Trophoblast cell (in vitro differentiated cells and primary cell): ENCODE data around the gene LDHD.

Experiments used
- DNase-seq, 2 donors: peaks; one replicate each; pipeline ENCODE4 v3.0.0-alpha.2; 2016
- H2AFZ ChIP-seq: 2 replicates; pipeline ENCODE4 v1.6.1; 2013; ENCODE audit warnings: low read length, moderate library complexity, mild to moderate bottlenecking; ENCODE audit not compliant: insufficient read depth, poor library complexity
- H2AK5ac ChIP-seq: 2 replicates; pipeline ENCODE4 v1.6.1; 2013; ENCODE audit warnings: mild to moderate bottlenecking, low read length
- H2BK120ac ChIP-seq: 2 replicates; pipeline ENCODE4 v1.6.1; 2013; ENCODE audit warnings: low read length, mild to moderate bottlenecking, moderate library complexity; ENCODE audit not compliant: insufficient read depth, poor library complexity
- H2BK12ac ChIP-seq: 2 replicates; pipeline ENCODE4 v1.6.1; 2013; ENCODE audit warnings: mild to moderate bottlenecking, low read length, moderate library complexity
- H2BK5ac ChIP-seq: 2 replicates; pipeline ENCODE4 v1.6.1; 2013; ENCODE audit warnings: low read length, low read depth, moderate library complexity, mild to moderate bottlenecking; ENCODE audit not compliant: poor library complexity
- H3K14ac ChIP-seq: 2 replicates; pipeline ENCODE4 v1.6.1; 2013; ENCODE audit warnings: mild to moderate bottlenecking, low read length
- H3K18ac ChIP-seq: 2 replicates; pipeline ENCODE4 v1.6.1; 2013; ENCODE audit warnings: mild to moderate bottlenecking, low read length
- H3K23ac ChIP-seq: 2 replicates; pipeline ENCODE4 v1.6.1; 2013; ENCODE audit warnings: low read length
- H3K27ac ChIP-seq: 2 replicates; pipeline ENCODE4 v1.5.1; 2013; ENCODE audit warnings: low read depth, mild to moderate bottlenecking, inconsistent platforms, low read length, moderate library complexity
- H3K27me3 ChIP-seq: 2 replicates; pipeline ENCODE4 v1.6.1; 2013; ENCODE audit warnings: inconsistent platforms, mild to moderate bottlenecking, low read length, moderate library complexity; ENCODE audit not compliant: insufficient read depth
- H3K36me3 ChIP-seq, 2 experiments: 1 replicate in 1 of 2; 2 replicates in 1 of 2; pipeline ENCODE4 v1.6.1; 2013; ENCODE audit warnings: low read length in 2 of 2, mild to moderate bottlenecking in 2 of 2, moderate library complexity in 1 of 2; ENCODE audit not compliant: insufficient read depth in 2 of 2, control insufficient read depth in 1 of 2
- H3K4ac ChIP-seq: 2 replicates; pipeline ENCODE4 v1.6.1; 2013; ENCODE audit warnings: low read depth, mild to moderate bottlenecking, low read length, moderate library complexity
- H3K4me1 ChIP-seq, 2 experiments: 1 replicate in 1 of 2; 2 replicates in 1 of 2; pipeline ENCODE4 v1.6.1; 2013; ENCODE audit warnings: low read length in 2 of 2, mild to moderate bottlenecking in 2 of 2, moderate library complexity in 1 of 2; ENCODE audit not compliant: insufficient read depth in 2 of 2, control insufficient read depth in 1 of 2
- H3K4me2 ChIP-seq: 2 replicates; pipeline ENCODE4 v1.6.1; 2013; ENCODE audit warnings: inconsistent platforms, mild to moderate bottlenecking, low read length, moderate library complexity
- H3K4me3 ChIP-seq: 2 replicates; pipeline ENCODE4 v1.5.1; 2013; ENCODE audit warnings: mild to moderate bottlenecking, low read depth, low read length, inconsistent platforms
- H3K79me1 ChIP-seq: one replicate; pipeline ENCODE4 v1.6.1; 2013; ENCODE audit warnings: low read length
- H3K79me2 ChIP-seq: 2 replicates; pipeline ENCODE4 v1.6.1; 2013; ENCODE audit warnings: low read length, mild to moderate bottlenecking; ENCODE audit not compliant: control insufficient read depth, insufficient read depth, poor library complexity
- H3K9ac ChIP-seq: 2 replicates; pipeline ENCODE4 v1.6.1; 2013; ENCODE audit warnings: mild to moderate bottlenecking, low read length
- H3K9me3 ChIP-seq: 2 replicates; pipeline ENCODE4 v1.6.1; 2013; ENCODE audit warnings: low read depth, mild to moderate bottlenecking, control low read depth, inconsistent platforms, low read length; ENCODE audit not compliant: insufficient read depth
- H4K12ac ChIP-seq: 2 replicates; pipeline ENCODE4 v1.6.1; 2013; ENCODE audit warnings: low read depth, mild to moderate bottlenecking, low read length, moderate library complexity
- H4K8ac ChIP-seq: 2 replicates; pipeline ENCODE4 v1.6.1; 2013; ENCODE audit warnings: low read depth, mild to moderate bottlenecking, low read length, moderate library complexity
- H4K91ac ChIP-seq: one replicate; pipeline ENCODE4 v1.6.1; 2013; ENCODE audit warnings: low read depth, mild to moderate bottlenecking, low read length, moderate library complexity
- WGBS: extraction: QIAGEN DNeasy Blood & Tissue Kit; methylation state at CpG from one replicate; pipeline ENCODE4 v1.1.7; 2013; ENCODE audit warnings: missing lambda C conversion rate; ENCODE audit not compliant: insufficient read length, insufficient coverage; ENCODE audit errors: extremely low coverage; 5-methylcytosine and 5-hydroxymethylcytosine counted together

LDHD gene

DNA sequence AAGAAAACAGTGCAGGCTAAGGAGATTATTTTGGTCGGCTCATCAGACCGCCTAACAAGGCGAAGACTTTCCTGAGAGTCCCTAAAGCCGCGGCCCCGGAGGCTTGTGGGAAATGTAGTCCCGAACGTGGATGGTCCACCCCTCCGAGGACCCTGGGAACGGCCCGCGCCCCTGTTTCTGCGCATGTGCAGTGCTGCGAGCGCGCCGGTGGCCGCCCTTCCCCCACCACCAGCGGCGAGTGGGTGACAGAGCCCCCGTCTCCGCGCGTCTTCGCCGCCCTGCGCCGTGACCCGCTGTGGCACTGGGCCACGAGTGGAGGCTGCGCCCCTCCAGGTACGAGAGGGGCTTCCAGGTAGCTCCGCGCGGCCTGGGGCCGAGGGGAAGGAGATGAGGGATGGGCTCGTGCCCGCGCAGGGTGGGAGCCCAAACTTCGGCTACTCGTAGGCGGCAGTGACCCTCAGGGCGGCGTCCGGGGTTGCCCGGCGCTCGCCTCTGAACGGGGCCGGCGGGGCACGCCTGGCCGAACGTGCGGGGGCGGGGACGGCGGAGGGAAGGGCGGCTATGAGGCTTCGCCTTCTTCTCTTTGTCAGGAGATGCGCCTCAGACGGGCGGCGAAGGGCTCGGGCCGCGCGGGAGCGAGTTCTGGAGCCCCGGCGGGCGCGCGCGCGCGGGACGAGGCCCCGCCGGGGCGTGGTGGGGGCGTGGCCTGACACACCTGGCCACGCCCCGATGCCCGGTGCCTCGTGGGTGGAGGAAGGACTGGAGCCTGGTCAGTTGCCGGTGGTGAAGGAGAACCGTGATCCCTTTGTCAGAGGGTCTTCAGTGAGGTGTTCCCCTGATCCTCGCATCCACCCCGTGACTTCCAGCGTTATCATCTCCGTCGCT is 32.0 kb upstream of the LDHD start, which contains the start of gene ZFP1:
TSS of gene ZFP1 (plus strand) at position 214 of the 885 bp plus-strand sequence. CDS start 4,428 bp downstream, outside the sequence.
- H2AFZ ChIP-seq = peak within 1 kb of the TSS; percentile 96
- peak within 1 kb of the TSS; percentile 99 for H4K12ac ChIP-seq
- peak within 1 kb of the TSS; percentile 100 for H3K14ac ChIP-seq
- peak within 1 kb of the TSS; percentile 99 for H3K4me3 ChIP-seq
- peak within 1 kb of the TSS; percentile 96 for H3K4ac ChIP-seq
- H3K27ac ChIP-seq = peak within 1 kb of the TSS; percentile 94
- peak within 1 kb of the TSS; percentile 100 for H4K8ac ChIP-seq
- peaks cover 5 to 10% of the 10 kb centered on the region in 2 experiments for H3K36me3 ChIP-seq
- H3K27me3 ChIP-seq = no peaks in the 10 kb centered on the region
- H3K79me1 ChIP-seq = peaks cover 4% of the 10 kb centered on the region
- WGBS = no CpG with 5 or more reads among the region's 93 CpGs
- H2BK120ac ChIP-seq = peak within 1 kb of the TSS; percentile 94
- H3K79me2 ChIP-seq = peaks cover 5% of the 10 kb centered on the region
- no peak within 1 kb of the TSS for H3K23ac ChIP-seq
- H4K91ac ChIP-seq = peak within 1 kb of the TSS; percentile 99
- peak within 1 kb of the TSS; percentile 79 for H2AK5ac ChIP-seq
- peak within 1 kb of the TSS; percentile 100 for H3K18ac ChIP-seq
- no peak within 1 kb of the TSS for H2BK12ac ChIP-seq
- H3K9ac ChIP-seq = peak within 1 kb of the TSS; percentile 95
- H2BK5ac ChIP-seq = peak within 1 kb of the TSS; percentile 95
- H3K9me3 ChIP-seq = peaks cover 8% of the 10 kb centered on the region
- no peaks in the 10 kb centered on the region for H3K4me1 ChIP-seq
- peak within 1 kb of the TSS; percentile 53 for H3K4me2 ChIP-seq
- DNase-seq = peak; percentile 90 to 97

DNA sequence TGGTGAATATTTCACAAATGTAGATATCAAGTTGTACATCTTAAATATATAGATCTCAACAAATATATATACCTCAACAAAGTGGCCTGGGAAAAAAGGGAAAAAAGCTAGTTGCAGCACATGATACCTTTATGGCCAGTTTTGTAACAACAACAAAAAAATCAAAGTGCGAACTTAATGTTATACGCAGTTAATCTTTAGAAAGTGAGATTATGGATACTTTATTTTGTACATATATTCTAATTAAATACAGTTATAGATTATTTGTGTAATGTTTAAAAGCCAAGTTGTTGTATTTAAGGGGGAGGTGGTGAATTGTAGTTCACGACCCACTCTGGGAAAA is 31.4 kb upstream of the LDHD start:
- no peak for DNase-seq
- Histone ChIP-seq H3K4me1 (no peaks in the 10 kb centered on the region), H3K4me2 (no peak overlapping the region), H2AK5ac (no peak overlapping the region), H2BK5ac (no peak overlapping the region), H2AFZ (no peak overlapping the region), H3K79me1 (peaks cover 4% of the 10 kb centered on the region), H3K9me3 (peaks cover 8% of the 10 kb centered on the region), H3K4me3 (no peak overlapping the region), H3K79me2 (peaks cover 5% of the 10 kb centered on the region), H3K9ac (no peak overlapping the region), H3K36me3 (peaks cover 5 to 10% of the 10 kb centered on the region in 2 experiments), H3K27me3 (no peaks in the 10 kb centered on the region), H3K18ac (no peak overlapping the region), H3K4ac (no peak overlapping the region), H4K12ac (no peak overlapping the region), H4K8ac (no peak overlapping the region), H3K23ac (no peak overlapping the region), H2BK120ac (no peak overlapping the region), H2BK12ac (no peak overlapping the region), H3K14ac (no peak overlapping the region), H4K91ac (no peak overlapping the region), H3K27ac (no peak overlapping the region)
- no CpG with 5 or more reads among the region's 3 CpGs for WGBS

DNA sequence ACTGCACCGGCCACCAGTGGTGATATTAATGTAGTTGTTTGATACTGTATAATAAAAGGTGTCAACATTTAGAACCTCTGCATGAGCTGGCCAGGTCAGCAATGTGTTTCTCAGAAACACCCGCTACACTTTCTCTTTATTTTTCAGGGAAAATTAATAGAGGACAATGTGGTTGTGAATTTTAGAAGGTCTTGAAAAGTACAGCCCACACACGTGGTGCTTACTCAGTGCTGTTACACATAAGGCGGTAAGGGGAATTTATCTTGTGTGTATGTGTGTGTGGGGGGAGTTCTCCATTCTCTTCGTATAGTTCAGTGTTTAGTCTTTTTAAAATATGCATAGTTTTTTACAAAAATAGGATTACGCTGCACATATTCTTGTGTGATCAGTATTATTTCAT is 27.4 kb upstream of the LDHD start:
- Histone ChIP-seq H3K4me2 (no peak overlapping the region), H3K9me3 (peaks cover 6% of the 10 kb centered on the region), H4K12ac (no peak overlapping the region), H4K91ac (no peak overlapping the region), H3K79me2 (peaks cover 3% of the 10 kb centered on the region), H3K4me1 (no peaks in the 10 kb centered on the region), H3K36me3 (no peaks in the 10 kb centered on the region), H2BK12ac (no peak overlapping the region), H3K27ac (no peak overlapping the region), H2BK120ac (no peak overlapping the region), H2AFZ (no peak overlapping the region), H3K4me3 (no peak overlapping the region), H2BK5ac (no peak overlapping the region), H3K27me3 (no peaks in the 10 kb centered on the region), H3K23ac (no peak overlapping the region), H4K8ac (no peak overlapping the region), H3K4ac (no peak overlapping the region), H3K14ac (no peak overlapping the region), H3K9ac (no peak overlapping the region), H3K79me1 (peaks cover 4% of the 10 kb centered on the region), H2AK5ac (no peak overlapping the region), H3K18ac (no peak overlapping the region)
- WGBS = no CpG with 5 or more reads among the region's 6 CpGs
- DNase-seq = no peak

DNA sequence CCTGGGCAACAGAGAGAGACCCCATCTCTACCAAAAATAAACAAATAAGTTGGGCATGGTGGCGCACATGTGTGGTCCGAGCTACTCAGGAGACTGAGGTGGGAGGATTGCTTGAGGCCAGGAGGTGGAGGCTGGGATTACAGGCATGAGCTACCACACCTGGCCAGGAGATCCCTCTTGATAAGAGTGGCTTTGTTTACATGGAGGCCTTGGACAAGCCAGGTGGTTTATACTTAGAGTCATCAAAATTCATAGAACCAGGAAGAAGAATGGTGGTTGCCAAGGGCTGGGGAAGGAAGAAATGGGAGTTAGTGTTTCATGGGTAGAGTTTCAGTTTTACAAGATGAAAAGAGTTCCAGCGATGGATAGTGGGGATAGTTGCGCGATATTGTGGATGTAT is 22.9 kb upstream of the LDHD start:
- no peak overlapping the region for H3K4me2 ChIP-seq
- peaks cover 1% of the 10 kb centered on the region for H3K9me3 ChIP-seq
- H3K79me2 ChIP-seq = no peaks in the 10 kb centered on the region
- no peak overlapping the region for H3K18ac ChIP-seq
- H2BK120ac ChIP-seq = no peak overlapping the region
- no peaks in the 10 kb centered on the region for H3K27me3 ChIP-seq
- H3K4me3 ChIP-seq = no peak overlapping the region
- no peak overlapping the region for H3K27ac ChIP-seq
- no peak overlapping the region for H2BK12ac ChIP-seq
- no peak overlapping the region for H2BK5ac ChIP-seq
- no peaks in the 10 kb centered on the region for H3K79me1 ChIP-seq
- H3K14ac ChIP-seq = no peak overlapping the region
- WGBS = no CpG with 5 or more reads among the region's 5 CpGs
- H3K4me1 ChIP-seq = no peaks in the 10 kb centered on the region
- no peak overlapping the region for H2AK5ac ChIP-seq
- H2AFZ ChIP-seq = no peak overlapping the region
- H3K9ac ChIP-seq = no peak overlapping the region
- H3K36me3 ChIP-seq = no peaks in the 10 kb centered on the region
- H4K12ac ChIP-seq = no peak overlapping the region
- no peak overlapping the region for H3K4ac ChIP-seq
- no peak overlapping the region for H4K8ac ChIP-seq
- H4K91ac ChIP-seq = no peak overlapping the region
- peak; percentile 12 to 69 for DNase-seq
- H3K23ac ChIP-seq = no peak overlapping the region
